ENCODE results near the gene PPM1J. TPM values are rescaled to one million over a fixed set of nuclear protein-coding genes. Genes with fewer than 3 reads are reported as not detected.
A peak's percentile ranks its signal among the peaks of the same experiment; 100 is the strongest.

The PPM1J gene
- total and polyA plus RNA-seq, 2 of the 13 experiments (the other 11 are each of a cell fraction or from before 2014, with no cell fraction given): 0.07 to 0.22 TPM

DNA sequence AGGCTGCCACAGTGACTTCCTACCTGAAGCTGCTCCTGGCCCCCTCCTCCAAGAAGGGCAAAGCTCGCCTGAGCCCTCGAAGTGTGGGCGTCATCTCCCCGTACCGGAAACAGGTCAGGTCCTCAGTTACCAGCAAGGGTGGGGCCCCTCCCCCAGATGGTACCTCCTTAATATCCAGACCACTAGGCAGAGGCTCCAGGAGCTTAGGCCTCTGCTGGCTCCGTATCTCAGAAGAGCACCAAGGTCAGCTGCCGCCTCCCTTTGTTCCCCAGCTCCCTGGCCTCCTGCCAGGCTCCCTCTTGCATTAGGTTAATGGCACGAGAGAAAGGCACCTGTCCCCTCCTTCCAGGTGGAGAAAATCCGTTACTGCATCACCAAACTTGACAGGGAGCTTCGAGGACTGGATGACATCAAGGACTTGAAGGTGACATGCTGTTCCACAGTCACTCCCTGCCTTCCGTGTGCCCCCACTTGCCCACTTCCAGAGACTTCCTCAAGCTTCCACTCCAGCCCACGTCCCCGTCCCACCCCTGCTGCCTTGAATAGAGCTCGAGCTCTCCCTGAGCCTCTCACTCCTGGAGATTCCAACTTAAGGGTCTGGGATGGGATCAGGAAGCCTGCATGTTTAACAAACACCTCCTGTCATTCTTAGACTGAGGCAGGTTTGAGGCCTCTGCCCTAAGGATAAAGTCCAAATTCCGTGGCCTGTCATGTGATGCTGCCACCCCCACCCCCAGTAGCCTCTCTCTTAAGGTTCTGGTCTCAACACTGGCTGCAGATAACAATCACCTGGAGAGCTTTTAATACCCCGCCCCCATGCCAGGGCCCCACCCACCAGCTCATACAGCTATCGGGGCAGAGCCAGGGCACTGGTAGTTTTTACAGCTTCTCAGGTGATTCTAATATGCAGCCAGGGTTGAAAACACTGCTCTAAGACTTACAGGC lies 16.5 kb downstream of the PPM1J start (continued):
- TF ChIP-seq ZNF460 (CRISPR knock-in tag; IDR thresholded peaks at IDR 0.05; ENCODE audit: borderline replicate concordance) (no peak; the same call in 1 of the 2 replicates), ZNF781 (CRISPR knock-in tag; IDR thresholded peaks at IDR 0.05; ENCODE audit: borderline replicate concordance, not compliant biosample characterization) (no peak), ZNF350 (CRISPR knock-in tag; IDR thresholded peaks at IDR 0.05; ENCODE audit: borderline replicate concordance, low read depth) (peak; percentile 65; the same call in 1 of the 2 replicates), MLLT10 (CRISPR knock-in tag; IDR thresholded peaks at IDR 0.05) (no peak), ZNF33A (CRISPR knock-in tag; IDR thresholded peaks at IDR 0.05; ENCODE audit: borderline replicate concordance) (no peak), ZNF549 (CRISPR knock-in tag; IDR thresholded peaks at IDR 0.05) (no peak), CC2D1A (CRISPR knock-in tag; IDR thresholded peaks at IDR 0.05) (no peak), TSC22D2 (CRISPR knock-in tag; IDR thresholded peaks at IDR 0.05; ENCODE audit: borderline replicate concordance) (no peak), ZNF749 (CRISPR knock-in tag; IDR thresholded peaks at IDR 0.05; ENCODE audit: borderline replicate concordance) (no peak), SMAD3 (CRISPR knock-in tag; IDR thresholded peaks at IDR 0.05) (0 out of 2 replicates have a peak, but pooled peaks have one; percentile 33), ZNF768 (CRISPR knock-in tag; IDR thresholded peaks at IDR 0.05) (no peak), ZNF558 (CRISPR knock-in tag; IDR thresholded peaks at IDR 0.05; ENCODE audit: borderline replicate concordance) (no peak), TOE1 (CRISPR knock-in tag; IDR thresholded peaks at IDR 0.05) (no peak), NCOA5 (CRISPR knock-in tag; IDR thresholded peaks at IDR 0.05) (no peak), STAG1 (CRISPR knock-in tag; IDR thresholded peaks at IDR 0.05) (no peak)
- TF ChIP-seq, protein P1, sequence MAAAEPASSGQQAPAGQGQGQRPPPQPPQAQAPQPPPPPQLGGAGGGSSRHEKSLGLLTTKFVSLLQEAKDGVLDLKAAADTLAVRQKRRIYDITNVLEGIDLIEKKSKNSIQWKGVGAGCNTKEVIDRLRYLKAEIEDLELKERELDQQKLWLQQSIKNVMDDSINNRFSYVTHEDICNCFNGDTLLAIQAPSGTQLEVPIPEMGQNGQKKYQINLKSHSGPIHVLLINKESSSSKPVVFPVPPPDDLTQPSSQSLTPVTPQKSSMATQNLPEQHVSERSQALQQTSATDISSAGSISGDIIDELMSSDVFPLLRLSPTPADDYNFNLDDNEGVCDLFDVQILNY (CRISPR knock-in tag; conservative IDR thresholded peaks at IDR 0.05): no peak
- TF ChIP-seq, protein P2, sequence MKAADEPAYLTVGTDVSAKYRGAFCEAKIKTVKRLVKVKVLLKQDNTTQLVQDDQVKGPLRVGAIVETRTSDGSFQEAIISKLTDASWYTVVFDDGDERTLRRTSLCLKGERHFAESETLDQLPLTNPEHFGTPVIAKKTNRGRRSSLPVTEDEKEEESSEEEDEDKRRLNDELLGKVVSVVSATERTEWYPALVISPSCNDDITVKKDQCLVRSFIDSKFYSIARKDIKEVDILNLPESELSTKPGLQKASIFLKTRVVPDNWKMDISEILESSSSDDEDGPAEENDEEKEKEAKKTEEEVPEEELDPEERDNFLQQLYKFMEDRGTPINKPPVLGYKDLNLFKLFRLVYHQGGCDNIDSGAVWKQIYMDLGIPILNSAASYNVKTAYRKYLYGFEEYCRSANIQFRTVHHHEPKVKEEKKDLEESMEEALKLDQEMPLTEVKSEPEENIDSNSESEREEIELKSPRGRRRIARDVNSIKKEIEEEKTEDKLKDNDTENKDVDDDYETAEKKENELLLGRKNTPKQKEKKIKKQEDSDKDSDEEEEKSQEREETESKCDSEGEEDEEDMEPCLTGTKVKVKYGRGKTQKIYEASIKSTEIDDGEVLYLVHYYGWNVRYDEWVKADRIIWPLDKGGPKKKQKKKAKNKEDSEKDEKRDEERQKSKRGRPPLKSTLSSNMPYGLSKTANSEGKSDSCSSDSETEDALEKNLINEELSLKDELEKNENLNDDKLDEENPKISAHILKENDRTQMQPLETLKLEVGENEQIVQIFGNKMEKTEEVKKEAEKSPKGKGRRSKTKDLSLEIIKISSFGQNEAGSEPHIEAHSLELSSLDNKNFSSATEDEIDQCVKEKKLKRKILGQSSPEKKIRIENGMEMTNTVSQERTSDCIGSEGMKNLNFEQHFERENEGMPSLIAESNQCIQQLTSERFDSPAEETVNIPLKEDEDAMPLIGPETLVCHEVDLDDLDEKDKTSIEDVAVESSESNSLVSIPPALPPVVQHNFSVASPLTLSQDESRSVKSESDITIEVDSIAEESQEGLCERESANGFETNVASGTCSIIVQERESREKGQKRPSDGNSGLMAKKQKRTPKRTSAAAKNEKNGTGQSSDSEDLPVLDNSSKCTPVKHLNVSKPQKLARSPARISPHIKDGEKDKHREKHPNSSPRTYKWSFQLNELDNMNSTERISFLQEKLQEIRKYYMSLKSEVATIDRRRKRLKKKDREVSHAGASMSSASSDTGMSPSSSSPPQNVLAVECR (CRISPR knock-in tag; IDR thresholded peaks at IDR 0.05; ENCODE audit: borderline replicate concordance): peak; percentile 52; the same call in 1 of the 2 replicates
- TF ChIP-seq, protein P3, sequence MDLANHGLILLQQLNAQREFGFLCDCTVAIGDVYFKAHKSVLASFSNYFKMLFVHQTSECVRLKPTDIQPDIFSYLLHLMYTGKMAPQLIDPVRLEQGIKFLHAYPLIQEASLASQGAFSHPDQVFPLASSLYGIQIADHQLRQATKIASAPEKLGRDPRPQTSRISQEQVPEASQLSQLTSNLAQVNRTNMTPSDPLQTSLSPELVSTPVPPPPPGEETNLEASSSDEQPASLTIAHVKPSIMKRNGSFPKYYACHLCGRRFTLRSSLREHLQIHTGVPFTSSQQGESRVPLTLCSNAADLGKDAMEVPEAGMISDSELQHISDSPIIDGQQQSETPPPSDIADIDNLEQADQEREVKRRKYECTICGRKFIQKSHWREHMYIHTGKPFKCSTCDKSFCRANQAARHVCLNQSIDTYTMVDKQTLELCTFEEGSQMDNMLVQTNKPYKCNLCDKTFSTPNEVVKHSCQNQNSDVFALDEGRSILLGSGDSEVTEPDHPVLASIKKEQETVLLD (CRISPR knock-in tag; IDR thresholded peaks at IDR 0.05; ENCODE audit: low read depth): no peak
- TF ChIP-seq, protein P4, sequence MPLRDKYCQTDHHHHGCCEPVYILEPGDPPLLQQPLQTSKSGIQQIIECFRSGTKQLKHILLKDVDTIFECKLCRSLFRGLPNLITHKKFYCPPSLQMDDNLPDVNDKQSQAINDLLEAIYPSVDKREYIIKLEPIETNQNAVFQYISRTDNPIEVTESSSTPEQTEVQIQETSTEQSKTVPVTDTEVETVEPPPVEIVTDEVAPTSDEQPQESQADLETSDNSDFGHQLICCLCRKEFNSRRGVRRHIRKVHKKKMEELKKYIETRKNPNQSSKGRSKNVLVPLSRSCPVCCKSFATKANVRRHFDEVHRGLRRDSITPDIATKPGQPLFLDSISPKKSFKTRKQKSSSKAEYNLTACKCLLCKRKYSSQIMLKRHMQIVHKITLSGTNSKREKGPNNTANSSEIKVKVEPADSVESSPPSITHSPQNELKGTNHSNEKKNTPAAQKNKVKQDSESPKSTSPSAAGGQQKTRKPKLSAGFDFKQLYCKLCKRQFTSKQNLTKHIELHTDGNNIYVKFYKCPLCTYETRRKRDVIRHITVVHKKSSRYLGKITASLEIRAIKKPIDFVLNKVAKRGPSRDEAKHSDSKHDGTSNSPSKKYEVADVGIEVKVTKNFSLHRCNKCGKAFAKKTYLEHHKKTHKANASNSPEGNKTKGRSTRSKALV (CRISPR knock-in tag; IDR thresholded peaks at IDR 0.05): no peak

Data from HepG2 (cell line).